Measurements from ENCODE around the gene IGSF21.

The IGSF21 gene

DNA sequence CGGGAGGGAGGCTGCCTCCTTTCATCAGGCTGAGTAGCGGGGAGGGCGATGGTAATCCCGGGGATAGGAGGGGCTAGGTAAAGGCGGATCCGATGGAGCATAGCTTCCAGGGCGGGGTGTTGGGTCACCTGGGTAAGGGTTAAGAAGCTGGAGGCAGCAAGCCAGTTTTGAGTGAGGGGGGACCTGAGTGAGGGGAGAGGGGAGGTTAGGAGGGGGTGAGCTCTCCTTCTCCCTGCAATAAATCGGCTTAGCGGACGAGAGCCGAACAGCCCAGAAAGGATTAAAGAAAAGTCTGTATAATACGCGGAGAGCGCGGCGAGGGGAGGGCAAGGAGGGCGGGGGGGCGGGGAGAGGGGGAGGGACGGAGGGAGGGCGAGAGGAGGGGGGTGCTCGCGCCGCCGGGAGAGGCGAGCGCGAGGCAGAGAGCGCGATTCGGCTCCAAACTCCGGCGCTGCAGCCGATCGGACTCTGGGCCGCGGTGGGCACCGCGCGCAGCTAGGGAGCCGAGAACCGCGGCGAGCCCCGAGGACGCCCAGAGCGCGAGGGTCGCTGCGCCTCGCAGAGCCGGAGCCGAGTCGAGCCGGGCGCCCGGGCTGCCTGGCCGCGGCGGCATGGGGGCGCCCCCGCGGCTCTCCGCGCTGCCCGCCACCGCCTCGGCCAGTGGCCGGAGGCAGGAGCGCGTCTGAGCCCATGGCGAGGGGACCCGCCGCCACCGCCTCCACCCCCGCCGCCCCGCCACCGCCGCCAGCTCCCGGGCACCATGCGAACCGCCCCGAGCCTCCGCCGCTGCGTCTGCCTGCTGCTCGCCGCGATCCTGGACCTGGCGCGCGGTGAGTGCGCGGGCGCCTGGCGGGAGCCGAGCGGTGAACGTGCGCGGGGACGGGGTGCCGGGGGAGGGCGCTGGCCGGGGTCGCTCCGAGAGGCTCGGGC lies at the start of gene IGSF21:
Gene IGSF21, plus strand, starts transcription at position 430 of the 930 bp plus-strand sequence. Its CDS starts 331 bp downstream, at position 761.
- no peak within 1 kb of the TSS for H3K4me3 ChIP-seq (ENCODE audit: low read depth, low read length)
- DNase-seq (ENCODE audit: low read depth, low spot score), result no peak
- in situ Hi-C loops (cut with HindIII; ENCODE audit: low sequenced_read_pairs), result no loop called here
- TF ChIP-seq, protein P1, sequence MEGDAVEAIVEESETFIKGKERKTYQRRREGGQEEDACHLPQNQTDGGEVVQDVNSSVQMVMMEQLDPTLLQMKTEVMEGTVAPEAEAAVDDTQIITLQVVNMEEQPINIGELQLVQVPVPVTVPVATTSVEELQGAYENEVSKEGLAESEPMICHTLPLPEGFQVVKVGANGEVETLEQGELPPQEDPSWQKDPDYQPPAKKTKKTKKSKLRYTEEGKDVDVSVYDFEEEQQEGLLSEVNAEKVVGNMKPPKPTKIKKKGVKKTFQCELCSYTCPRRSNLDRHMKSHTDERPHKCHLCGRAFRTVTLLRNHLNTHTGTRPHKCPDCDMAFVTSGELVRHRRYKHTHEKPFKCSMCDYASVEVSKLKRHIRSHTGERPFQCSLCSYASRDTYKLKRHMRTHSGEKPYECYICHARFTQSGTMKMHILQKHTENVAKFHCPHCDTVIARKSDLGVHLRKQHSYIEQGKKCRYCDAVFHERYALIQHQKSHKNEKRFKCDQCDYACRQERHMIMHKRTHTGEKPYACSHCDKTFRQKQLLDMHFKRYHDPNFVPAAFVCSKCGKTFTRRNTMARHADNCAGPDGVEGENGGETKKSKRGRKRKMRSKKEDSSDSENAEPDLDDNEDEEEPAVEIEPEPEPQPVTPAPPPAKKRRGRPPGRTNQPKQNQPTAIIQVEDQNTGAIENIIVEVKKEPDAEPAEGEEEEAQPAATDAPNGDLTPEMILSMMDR (IDR thresholded peaks at IDR 0.05; ENCODE audit: low read depth, low read length), result no peak

DNA sequence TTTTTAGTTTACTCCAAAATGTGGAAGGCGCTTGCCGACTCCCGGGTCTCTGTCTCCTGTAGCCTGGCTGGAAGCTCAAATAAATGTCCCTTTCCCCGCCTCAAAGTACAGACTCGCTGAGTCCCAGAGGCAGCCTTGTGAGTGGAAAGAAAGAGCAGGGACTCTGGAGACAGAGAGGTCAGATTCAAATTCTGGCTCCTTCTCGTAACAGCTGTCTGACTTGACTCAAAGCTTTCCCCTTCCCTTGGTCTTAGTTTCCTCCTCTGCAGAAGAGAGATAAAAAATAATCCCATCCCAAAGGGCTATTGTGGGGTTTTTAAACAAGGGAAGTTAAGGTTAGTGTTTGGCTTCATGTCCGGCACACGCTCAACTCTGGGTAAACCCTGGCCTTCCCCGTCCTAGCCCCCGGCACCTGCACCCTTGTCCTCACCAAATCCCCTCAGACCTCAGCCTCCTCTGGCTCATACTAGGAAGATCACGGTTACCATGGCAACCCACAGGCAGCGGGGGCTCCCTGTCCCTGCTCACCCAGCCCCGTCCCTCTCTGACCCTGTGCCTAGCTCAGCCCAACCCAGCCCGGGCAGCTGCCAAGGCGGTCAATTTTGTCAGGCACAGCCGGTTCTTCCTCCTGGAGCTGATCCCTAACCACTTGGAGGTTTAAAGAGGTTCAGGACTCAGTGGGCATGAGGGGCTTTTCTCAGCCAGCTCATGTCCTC lies 49.2 kb upstream of the IGSF21 start:
- DNase-seq (ENCODE audit: low read depth, low spot score), result no peak
- in situ Hi-C loops (cut with HindIII; ENCODE audit: low sequenced_read_pairs), result no loop called here
- no peak overlapping the region for H3K4me3 ChIP-seq (ENCODE audit: low read depth, low read length)
- TF ChIP-seq, protein P1 (IDR thresholded peaks at IDR 0.05; ENCODE audit: low read depth, low read length), result no peak

- H3K4me3 ChIP-seq (ENCODE audit: low read depth, low read length), result no peak overlapping the region
- in situ Hi-C loops (cut with HindIII; ENCODE audit: low sequenced_read_pairs), result no loop called here
- TF ChIP-seq, protein P1 (IDR thresholded peaks at IDR 0.05; ENCODE audit: low read depth, low read length), result no peak
- DNase-seq (ENCODE audit: low read depth, low spot score), result no peak
Observed at GRCh38 chr1:18058981-18059605, 48.5 kb upstream of the IGSF21 start.

- H3K4me3 ChIP-seq (ENCODE audit: low read depth, low read length), result no peak overlapping the region
- in situ Hi-C loops (cut with HindIII; ENCODE audit: low sequenced_read_pairs), result no loop called here
- DNase-seq (ENCODE audit: low read depth, low spot score), result no peak
- TF ChIP-seq, protein P1 (IDR thresholded peaks at IDR 0.05; ENCODE audit: low read depth, low read length), result no peak
Observed at GRCh38 chr1:18060366-18060765, 47.2 kb upstream of the IGSF21 start.

DNA sequence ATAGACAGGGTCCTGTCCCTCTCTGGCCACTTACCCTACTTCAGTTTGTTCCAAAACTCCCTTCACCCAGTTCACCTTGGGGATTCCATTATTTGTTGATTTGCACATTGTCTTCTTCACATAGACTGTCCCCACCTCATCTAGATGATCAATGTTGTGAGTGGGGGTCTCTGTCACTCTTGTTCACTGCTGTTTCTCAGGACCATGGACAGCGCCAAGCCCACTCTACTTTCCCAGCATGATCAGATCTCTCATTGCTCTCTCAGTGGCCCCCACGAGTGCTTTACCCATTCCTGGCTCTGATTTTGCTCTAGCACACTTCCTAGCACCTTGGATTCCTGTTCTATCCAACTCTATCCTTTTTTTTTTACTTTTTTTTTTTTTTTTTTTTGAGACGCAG lies 45.4 kb upstream of the IGSF21 start:
- TF ChIP-seq, protein P1 (IDR thresholded peaks at IDR 0.05; ENCODE audit: low read depth, low read length), result no peak
- in situ Hi-C loops (cut with HindIII; ENCODE audit: low sequenced_read_pairs), result no loop called here
- H3K4me3 ChIP-seq (ENCODE audit: low read depth, low read length), result no peak overlapping the region
- no peak for DNase-seq (ENCODE audit: low read depth, low spot score)

GRCh38 chr1:18064534-18064933 lies 43.1 kb upstream of the IGSF21 start:
- TF ChIP-seq, protein P1 (IDR thresholded peaks at IDR 0.05; ENCODE audit: low read depth, low read length), result no peak
- in situ Hi-C loops (cut with HindIII; ENCODE audit: low sequenced_read_pairs), result no loop called here
- no peak for DNase-seq (ENCODE audit: low read depth, low spot score)
- no peak overlapping the region for H3K4me3 ChIP-seq (ENCODE audit: low read depth, low read length)

Measured in astrocyte of the spinal cord (primary cell).